Activated CD4-positive, CD25-positive, alpha-beta regulatory T cell treated with anti-CD3 and anti-CD28 coated beads, Interleukin-2, amount 50 U/mL, for 72 hours (primary cell): Measurements from ENCODE around the gene PRRG1.
"Not testable (repeated sequence)": the region's sequence is repeated elsewhere in the genome, so short reads cannot be mapped to it uniquely, and the experiment has no call there.

Experiments used
- DNase-seq: peaks from one replicate; pipeline ENCODE4 v3.0.0; 2021

Gene PRRG1

DNA sequence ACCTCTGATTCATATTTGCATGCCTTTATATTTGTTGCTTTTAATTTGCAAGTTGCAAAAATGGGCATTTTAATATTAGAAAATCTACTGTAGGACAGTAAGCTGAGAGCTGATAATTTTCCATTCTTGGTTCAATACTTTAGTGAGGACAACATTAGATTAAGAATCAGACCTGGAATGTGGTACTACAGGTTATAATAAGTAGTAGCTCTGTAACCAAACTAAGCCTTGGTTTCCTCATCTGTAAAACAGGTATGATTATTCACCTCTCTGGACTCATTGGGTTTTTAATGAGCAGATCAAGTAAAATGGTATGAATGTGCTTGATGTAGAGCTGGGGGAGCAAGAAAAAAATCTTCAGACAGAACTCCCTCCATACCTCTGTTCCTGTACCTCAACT lies 31.1 kb downstream of the PRRG1 start:
- no peak for DNase-seq

DNA sequence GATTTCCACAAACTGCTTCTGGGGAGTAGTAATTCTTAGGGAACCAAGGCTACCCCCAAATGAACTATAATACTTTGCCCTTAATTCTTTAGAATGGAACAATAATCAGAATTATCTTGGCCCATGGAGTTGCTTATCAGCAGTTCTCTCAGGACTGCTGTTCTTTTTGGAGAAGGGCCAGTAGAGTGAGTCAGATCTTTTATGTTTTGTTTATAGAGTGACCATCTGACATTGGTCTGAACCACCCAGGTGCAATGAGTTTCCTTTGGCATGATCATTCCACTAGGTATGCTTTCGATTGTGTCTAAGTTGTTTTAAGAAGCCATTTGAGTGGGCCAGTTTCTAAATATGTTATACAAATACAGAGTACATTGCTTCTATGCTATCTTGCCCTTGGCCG lies 31.8 kb downstream of the PRRG1 start:
- no peak for DNase-seq

DNA sequence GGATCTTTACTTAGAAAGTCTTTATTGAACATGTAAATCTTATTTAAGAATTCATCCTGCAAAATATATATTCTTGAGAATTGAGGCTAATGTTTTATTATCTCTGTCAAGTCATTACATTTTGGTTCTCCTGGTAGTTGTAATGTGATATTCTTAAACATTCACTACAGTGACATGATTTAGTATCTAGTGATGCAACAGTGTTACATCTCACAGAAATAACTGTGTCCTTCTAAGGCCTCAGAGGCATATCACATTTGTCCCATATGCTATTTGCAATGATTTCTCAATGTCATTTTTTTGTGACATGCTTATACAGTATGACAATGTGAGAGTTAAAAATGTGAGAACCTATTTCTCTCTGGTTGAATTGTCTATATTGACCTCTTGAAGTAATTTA lies 34.1 kb downstream of the PRRG1 start:
- DNase-seq = no peak

DNA sequence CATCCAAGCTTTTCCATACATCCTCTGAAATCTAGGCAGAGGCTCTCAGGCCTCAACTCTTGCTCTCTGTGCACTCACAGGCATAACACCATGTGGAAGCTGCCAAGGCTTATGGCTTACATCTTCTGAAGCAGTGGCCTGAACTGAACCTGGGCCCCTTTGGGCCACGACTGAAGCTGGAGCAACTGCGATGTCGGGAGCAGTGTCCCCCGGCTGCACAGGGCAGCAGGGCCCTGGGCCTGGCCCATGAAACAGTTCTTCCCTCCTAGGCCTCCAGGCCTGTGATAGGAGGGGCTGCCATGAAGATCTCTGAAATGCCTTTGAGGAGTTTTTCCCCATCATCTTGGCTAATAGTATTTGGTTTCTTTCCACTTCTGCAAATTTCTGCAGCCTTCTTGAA lies 39.2 kb downstream of the PRRG1 start:
- no peak for DNase-seq

DNA sequence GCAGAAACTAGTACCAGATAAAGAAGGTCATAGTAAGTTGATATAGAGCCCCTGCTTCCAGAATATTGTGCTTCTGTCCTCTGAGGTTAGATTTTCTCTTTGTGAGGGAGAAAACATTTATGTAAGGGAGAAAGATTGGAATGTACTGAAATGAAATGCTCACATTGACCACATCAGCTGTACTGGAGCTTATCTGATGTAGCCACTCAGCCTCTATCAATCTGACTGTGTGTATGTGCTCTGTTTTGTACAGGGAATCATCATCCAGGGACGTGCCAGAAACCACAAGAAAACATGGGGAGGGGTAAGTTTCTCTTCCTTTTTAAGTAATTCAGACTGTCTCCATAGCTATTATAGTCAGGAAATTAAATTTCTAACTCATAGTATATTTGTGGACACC lies 56.8 kb downstream of the PRRG1 start:
- no peak for DNase-seq

DNA sequence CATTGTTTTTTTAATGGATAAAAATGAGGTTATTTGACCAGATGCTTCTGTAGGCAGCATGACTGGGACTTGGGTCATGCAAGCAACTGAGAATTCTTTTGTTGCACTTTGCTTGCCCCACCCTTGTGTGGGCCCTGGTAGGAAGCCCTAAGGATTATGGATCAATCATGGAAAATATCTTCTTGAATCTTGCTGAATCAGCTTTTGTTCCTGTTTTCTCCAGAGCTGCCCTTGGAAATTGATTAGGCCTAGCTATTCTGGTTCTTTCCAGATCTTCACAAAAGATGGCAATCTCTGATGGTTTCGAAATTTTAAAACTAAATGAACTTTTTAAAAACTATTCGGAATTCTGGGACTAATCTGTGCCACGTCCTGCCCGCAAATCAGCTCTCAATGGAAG lies 58.6 kb downstream of the PRRG1 start:
- DNase-seq = no peak

DNA sequence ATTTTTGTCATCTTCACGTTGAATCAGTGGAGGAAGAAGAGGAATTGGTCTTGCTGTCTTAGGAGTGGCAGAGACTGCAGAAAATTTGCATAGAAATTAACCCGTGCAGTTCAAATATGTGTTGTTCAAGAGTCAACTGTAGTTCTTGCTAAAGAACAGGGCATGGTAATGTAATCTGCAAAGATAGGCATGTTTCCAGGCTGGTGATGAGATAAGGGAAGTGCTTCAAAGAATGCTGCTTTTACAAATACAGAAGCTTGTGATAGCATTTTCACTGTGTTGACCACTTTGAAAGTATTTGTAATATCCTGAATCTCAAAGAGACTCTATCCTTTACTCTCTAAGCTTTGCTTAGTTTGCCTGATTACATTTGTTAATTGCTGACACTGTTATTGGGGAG lies 60.1 kb downstream of the PRRG1 start:
- DNase-seq = no peak

DNA sequence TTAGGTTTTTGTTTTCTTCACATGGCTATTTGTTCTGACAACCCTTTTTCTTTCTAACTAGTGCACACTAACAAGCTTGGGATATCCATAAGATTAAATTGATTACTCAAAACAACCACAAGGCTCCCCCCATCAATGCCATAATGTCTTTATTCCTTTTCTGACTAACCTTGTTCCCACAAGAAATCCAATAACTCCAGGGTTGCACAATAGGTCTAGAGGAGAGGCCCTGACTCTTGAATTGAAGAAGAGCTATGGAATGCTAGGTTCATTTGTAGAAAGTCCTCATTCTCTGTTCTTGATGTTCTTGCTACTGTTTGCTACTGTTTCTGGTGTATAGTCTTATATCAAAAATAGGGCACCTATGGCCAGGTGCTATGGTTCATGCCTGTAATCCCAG lies 71.0 kb downstream of the PRRG1 start:
- no peak for DNase-seq

DNA sequence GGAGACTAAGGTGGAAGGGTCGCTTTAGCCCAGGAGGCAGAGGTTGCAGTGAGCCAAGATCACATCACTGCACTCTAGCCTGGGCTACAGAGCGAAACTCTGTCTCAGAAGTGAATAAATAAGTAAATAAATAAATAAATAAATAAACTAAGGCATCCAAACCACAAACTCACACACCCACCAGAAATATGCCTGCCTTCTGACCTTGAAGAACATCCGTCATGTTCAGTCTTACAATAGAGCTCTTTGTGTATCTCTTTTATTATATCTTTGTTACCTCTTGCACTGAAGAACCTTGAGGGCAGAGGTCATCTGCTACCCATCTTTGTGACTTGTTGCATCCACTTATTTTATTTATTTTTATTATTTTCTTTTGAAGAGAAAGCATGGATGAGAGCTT lies 71.6 kb downstream of the PRRG1 start:
- DNase-seq = no peak

DNA sequence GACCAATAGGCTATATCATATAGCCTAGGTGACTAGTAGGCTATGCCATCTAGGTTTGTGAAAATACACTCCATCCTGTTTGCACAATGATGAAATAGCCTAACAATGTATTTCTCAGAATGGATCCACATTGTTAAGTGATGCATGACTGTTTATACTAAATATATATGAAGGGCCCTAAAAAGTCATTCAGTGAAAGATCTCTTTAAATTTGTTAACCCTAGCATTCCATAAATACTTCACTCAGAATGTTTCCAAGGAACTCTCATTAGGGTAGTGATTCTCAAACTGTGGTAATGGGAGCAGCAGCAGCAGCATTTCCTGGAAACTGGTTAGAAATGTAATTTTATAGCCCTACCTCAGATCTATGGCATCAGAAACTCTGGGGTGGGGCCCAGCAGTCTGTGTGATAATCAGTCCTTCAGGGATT lies 74.9 kb downstream of the PRRG1 start:
- DNase-seq = no peak

DNA sequence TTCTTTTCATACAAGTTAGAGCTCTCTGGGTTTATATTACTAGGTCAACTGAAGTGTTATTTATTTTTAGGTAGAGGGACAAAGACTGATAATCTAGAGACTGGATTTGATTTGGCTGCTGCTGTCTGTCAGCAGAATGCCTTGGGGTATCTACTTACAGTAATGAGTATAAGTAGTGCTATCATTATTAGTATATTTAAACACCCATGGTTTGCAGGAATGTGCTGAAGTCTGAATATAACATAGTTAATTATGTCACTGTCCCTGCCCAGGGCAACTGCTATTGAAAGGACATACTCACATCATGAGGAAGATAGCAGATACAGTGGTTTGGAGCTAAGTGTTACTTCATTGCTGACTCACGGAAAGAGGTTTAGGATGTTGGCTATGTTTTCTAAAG lies 76.2 kb downstream of the PRRG1 start:
- DNase-seq = no peak

DNA sequence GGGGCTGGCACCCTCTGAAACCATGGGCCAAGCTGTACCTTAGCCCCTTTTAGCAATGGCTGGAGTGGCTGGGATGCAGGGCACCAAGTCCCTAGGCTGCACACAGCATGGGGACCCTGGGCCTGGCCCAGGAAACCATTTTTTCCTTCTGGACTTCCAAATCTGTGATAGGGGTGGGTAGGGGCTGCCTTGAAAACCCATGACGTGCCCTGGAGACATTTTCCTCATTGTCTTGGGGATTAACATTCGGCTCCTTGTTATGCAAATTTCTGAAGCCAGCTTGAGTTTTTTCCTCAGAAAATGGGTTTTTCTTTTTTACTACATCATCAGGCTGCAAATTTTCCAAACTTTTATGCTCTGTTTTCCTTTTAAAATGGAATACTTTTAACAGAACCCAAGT lies 79.8 kb downstream of the PRRG1 start:
- not testable (repeated sequence) for DNase-seq

DNA sequence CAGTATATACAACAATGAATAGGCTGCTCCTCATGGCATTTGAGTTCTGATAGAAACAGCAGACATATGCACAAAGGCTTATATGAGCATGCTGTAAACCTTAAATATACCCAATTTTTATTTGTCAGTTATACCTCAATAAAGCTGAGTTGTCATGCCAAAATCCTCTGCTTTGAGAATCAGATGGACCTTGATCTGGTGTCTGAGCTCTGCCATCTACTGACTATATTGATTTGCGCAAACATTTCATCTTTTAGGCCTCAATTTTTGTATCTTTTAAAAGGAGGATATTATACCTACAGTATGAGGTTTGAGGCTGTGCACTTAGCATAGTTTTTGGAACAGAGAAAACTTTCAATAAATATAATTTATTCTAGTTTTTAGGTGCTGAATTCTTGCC lies 85.2 kb downstream of the PRRG1 start:
- no peak for DNase-seq

DNA sequence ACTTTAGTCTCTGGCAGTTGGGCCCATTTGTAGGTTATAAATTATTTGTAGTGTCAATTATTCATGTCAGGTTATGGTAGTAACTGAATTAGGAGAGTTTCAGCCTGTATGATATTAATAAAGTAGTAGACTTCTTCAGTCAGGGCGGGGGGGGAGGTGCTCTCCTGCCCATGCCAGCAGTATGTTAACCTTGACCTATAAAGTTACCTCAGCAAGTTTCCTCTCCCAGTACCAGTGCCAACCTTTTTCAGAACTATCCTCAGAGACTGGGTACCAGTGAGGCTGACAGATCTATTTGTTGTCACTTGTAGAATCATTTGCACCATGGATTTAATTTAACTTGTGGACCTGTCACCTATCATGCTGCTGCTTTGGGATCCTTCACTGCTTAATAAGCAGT lies 88.0 kb downstream of the PRRG1 start:
- DNase-seq = no peak

DNA sequence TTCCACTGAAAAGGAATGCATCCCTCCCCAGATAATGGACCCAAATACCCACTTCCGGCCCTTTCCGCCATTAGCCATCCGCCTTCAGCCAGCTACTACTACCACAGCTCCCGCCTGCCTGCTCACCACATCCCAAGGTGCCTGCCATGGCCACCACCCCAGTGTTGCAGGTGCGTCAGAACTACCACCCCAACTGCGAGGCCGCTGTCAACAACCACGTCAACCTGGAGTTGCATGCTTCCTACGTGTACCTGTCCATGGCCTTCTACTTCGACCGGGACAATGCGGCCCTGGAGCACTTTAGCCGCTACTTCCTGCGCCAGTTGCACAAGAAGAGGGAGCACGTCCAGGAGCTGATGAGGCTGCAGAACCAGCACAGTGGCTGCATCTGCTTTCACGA lies 92.2 kb downstream of the PRRG1 start:
- no peak for DNase-seq

DNA sequence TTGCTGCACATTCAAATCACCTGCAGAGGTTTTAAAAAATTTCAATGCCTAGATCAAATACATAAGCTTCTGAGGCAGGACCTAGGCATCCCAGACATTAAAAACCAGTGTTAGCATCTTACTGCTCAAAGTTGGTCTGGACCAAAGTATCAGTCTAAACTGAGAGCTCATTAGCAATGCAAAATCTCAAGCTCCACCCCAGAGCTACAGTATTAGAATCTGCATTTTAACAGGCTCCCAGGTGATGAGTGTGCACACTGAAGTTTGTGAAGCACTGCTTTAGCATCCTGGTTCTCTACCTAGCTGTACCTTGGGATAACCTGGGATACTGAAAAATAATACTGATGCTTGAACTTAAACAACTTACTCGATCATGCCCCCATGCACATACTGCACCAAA lies 96.0 kb downstream of the PRRG1 start:
- no peak for DNase-seq

DNA sequence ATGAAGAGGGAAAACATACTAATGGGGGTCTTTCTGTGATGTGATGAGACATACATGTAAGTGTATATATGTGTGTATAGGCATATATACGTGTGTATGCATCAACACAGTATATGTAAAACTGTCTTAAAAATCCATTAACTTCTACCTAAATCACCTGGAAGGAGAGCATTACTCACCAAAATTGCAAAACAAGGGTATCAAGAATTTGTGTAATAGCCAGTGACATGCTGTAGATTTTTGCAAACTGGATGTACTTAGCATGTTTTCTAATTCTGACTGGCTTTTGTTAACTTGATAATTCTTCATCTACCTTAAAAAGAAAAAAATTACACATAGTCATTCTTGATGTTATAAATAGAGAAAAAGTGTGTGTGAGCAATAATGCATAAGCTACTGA lies 104.7 kb downstream of the PRRG1 start:
- DNase-seq = no peak

DNA sequence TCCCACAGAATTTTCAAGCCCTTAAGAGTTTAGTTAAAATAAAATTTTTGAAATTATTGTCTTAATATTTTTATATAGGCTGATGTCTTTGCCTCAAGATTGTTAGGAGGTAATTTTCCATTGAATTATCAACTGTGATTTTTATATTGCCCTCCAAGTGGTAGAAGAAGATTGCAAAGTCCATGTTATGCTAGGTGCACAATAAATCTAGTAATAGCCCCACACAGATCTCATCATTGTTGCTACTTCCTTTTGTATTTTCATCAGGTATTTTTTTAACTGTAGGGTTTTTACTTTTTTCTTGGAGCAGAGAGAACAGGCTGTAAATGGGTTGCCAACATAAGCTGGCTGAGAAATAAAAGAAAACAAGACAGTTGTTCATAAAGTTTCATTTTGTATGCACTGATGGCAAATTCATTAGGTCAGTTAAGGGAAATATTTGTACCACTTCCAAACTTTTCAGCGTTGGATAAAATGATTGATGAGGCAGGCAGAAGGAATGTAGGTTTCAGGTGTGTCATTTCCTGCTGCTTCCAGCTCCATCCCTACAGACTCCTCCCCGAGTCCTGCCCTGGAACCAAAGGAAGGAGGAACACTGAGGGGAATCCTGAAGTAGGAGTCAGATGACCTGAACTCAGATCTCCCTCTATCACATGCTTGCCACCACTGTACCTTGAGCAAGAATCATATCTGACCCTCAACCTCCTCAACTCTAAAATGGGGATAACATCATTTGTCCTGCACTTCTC lies 105.5 kb downstream of the PRRG1 start:
- DNase-seq = no peak

DNA sequence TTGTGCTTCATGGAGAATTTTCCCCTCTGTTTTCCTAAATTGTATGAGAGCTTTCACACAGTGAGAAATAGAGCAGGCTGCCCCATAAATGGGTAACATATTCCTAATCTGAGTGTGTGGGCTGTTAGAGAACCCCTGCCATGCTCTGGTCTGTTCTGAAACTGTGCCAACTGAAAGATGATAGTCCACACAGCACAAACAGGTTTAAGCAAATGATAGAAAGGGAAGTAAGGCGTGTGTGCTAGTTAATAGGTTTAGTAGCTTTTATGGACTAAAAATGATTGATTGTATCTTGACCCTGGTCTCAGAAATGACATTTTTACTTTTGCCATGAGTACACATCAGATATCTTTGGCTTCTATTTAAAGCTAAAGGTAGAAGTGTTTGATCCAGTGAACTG lies 106.2 kb downstream of the PRRG1 start:
- no peak for DNase-seq

DNA sequence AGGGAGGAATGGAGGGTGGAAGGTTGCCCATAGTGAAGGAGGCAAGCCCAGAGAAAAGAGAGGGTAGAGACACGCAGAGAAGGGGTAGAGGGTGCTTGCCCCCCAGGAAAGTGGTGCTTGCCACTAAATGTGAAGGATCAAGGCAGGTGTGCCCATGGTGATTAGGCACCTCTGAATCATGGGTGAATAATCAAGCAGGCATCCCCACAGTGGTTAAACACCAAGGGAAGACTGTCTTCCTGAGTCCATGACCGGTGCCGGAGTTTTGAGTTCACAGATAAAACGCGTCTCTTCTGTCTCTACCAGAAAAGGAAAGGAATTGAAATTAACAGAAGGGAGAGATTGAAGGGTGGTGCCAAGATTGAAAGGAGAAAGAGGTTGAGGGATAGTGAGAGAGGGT lies 111.1 kb downstream of the PRRG1 start:
- not testable (repeated sequence) for DNase-seq

DNA sequence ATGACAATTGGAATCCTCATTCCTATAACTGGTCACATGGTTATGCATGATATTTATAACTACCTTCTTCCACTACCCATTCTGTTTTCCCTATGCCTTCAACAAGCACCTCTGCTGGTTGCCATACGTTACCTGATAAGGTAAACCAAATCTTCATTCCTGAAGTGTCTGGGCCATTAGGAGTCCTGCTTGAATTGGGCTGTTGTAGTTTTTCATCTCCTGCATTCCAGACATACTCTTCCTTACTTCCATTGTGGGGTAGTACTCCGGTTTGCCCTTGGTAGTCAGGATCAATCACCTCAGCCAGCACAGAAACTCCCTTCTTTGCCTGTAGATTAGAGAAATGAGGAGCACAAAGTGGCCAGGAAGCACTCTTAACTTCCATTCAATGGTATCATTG lies 113.2 kb downstream of the PRRG1 start:
- no peak for DNase-seq

DNA sequence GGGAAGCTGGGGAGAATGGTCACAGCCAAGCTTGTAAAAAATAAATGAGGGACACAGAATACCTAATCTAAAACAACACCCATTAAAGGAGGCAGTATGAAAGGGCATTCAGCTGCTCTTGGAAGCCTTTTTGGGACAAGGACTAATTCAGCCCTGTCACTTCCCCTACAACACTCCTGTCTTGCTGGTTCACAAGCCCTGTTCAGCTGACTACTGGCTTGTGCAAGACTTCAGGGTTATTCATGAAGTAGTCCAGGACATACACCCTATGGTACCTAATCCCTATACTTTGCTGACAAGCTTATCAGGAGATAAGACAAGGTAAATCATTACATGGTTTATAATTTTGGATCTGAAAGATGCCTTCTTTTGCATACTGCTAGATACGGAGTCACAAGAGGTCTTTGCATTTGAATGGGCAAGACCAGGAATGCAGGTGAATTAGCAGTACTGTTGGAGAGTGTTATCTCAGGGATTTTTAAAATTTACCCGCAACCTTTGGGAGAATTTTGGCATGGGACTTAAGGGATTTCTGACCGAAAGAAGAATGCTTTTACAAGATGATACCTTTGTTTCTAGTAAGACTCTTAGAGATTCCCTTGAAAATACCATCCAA lies 119.1 kb downstream of the PRRG1 start:
- DNase-seq = no peak

DNA sequence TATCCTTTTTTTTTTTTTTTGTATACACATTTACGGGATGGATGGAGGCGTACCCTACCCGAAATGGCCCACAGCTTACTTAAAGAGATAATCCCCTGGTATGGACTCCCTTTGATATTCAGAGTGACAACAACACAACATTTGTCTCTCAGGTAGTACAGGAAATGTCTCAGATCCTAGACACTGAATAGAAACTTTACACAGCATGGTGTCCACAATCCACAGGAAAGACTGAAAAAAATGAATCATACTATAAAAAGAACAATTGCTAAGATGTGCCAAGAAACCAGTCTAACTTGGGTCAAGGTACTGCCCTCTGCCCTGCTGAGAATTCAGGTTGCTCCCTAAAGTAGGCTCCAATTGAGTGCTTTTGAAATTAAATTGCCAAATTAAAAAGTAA lies 121.5 kb downstream of the PRRG1 start:
- no peak for DNase-seq

DNA sequence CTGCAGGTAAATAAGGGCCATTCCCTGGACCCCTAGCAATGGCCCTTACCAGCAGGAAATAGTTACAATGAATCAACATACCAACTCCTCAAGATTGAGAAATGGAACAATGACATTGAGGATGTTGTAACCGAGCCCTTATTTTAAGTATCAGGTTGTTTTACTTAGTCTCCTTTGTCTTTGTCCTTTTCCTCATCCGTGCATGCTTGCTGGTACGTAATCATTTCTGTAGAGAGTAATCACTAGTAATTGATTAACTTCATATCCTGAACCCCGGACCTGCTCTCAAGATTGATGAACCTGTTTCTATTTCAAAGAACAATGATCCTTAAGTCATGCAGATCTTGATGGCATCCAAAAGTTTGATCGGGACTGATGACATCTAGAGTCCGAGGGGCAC lies 123.7 kb downstream of the PRRG1 start:
- no peak for DNase-seq

DNA sequence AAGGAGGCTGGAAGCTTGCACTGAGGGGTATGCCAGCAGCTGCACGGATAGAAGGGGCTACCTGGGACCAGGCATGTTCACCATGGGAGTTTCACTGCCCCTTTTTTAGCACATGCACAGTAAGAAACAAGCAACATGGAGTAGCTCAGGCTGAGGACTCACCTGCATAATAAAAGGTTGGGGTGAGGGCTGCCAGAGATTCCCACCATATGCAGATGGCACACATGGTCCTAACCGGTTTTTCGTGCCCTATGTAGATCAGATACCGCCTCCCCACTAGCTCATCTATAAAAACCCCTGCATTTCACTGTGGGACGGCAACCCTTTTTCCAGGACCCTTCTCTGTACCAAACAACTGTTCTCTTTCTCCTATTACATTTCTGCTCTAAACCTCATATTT lies 125.3 kb downstream of the PRRG1 start:
- no peak for DNase-seq
